HG02885 (cell line): ENCODE measurements around the gene CECR2.
"Not testable (repeated sequence)": the region's sequence is repeated elsewhere in the genome, so short reads cannot be mapped to it uniquely, and the experiment has no call there.

Experiments
- ATAC-seq: cut with Tn5 transposase; IDR thresholded peaks from one replicate; pipeline ENCODE4 v1.9.1; 2021; ENCODE audit warnings: mild to moderate bottlenecking; ENCODE audit not compliant: unreplicated experiment, poor library complexity

Gene CECR2

GRCh38 chr22:17559188-17559587, 189.9 kb downstream of the CECR2 start:
- ATAC-seq: no peak

GRCh38 chr22:17562906-17563870, 193.9 kb downstream of the CECR2 start, which contains the start of gene SLC25A18:
SLC25A18 (plus strand) TSS chr22:17563498; CDS start chr22:17579945, 16,447 bp downstream.
- no peak for ATAC-seq

GRCh38 chr22:17563936-17564391, 194.7 kb downstream of the CECR2 start:
- ATAC-seq: no peak

GRCh38 chr22:17566016-17566687, 196.9 kb downstream of the CECR2 start:
- ATAC-seq: not testable (repeated sequence)

GRCh38 chr22:17566776-17567175, 197.5 kb downstream of the CECR2 start:
- ATAC-seq: no peak

DNA sequence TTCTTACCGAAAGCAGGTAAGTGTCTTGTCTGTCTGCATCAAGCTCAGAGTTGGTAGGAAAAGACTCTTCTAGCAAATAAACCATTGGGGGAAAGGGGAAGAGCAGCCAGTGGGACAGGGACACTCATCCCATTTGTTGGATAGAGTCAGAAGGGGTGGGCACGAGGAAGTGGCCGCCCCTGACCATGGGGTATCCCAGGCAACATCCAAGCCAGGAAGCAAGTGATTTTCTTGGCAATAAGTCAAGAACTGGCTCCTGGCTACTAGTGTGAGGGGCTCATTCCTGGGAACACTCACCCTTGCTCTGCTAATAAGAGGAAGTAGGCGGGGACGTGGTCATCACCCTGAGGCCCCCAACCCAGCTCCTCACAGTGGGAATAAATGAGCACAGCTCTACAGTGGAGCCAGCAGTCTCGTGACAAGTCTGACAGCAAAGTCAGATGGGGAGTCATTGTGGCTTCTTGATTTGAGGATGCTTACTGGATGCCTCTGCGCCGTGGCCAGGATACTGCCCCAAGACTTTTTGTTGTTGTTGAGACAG, 200.8 kb downstream of the CECR2 start:
- ATAC-seq: no peak

DNA sequence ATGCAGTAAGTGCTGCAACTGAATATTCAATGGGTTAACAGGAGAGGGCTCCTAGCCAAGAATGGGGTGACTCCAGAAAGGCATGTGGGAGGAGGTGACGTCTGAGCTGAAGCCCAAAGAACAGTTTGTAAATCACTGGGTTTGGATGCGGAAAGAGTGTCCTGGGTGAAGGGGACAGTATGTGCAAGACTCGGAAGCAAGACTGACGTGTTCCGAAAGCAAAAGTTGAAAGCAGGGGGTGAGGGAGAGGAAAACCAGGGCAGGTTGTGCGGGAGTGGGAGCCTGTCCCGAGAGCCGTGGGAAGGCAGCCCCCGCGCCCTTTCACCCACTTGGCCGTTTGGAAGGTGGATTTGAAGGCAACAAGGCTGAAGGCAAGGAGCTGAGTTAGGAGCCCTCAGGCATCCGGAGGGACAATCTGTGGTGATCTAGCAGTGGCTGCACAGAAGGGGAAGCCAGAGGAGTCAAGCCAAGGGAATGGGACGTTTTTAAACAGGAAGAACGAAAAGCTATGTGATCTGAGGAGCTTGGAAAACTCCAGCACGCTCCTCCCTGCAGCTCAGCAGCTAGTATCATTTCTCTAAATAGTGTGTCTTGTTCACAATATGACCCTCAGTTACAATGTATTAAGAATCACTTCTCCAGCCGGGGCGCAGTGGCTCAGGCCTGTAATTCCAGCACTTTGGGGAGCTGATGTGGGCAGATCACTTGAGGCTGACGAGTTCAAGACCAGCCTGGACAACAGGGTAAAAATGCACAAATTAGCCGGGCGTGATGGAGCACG, 201.8 kb downstream of the CECR2 start:
- no peak for ATAC-seq

GRCh38 chr22:17575151-17575550, 205.9 kb downstream of the CECR2 start:
- no peak for ATAC-seq

DNA sequence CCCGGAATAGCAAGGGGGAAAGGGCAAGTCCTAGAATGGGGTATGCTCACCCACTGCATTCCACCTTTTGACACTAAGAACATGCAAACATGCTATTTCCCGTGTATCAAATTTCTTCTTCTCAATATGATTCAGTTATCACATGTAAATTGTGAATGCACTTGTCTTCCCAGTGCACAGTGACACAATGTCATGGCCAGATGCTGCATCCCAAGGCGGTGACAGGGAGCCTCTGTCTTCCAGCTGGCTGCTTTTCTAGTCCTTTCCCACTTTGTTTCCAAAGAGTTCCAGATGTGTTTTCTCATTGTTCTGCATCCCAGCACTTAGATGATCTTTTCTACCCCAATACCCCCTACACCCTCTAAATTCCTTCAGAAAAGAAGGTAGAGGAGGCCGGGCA, 206.4 kb downstream of the CECR2 start:
- ATAC-seq: no peak

DNA sequence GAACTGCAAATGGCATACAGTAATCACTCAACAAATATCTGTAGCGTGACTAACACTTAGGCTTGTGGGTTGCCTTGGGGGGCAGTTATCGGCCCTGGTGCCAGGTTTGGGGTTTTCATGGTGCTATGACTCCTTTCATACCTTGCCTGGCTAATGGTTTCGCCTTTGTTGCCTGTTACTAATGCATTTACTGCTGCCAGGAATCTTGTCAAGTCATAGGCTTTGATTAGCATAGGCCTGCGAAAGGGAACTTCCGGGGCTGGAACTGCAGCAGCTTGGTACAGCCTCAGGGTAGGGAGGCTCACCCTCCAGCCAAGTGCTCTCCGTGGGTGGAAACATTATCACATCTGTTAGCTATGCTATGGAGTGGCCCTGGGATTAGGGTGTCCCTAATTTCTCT, 207.2 kb downstream of the CECR2 start:
- ATAC-seq: no peak

GRCh38 chr22:17578136-17578754, 209.0 kb downstream of the CECR2 start:
- ATAC-seq: no peak

DNA sequence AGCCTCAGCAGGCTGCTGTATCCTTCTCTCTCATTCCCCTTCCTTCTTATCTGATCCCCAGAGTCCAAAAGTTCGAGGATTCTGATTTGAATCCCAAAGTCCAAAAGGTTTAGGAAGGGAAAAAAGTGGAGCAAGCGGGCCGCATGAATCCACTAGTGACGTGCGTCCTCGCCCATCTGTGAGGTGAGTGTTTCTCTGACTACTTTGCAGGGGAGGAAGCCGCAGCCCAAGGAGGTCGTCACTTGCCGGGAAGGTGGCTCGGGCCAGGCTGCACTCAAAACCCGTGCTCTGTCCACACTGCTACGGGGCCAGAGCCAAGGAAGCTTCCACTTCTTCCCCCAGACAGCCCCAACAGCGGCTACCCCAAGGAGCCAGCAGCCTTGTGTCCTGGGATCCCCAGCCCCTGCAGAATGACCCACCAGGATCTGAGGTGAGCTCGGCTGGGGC, 210.3 kb downstream of the CECR2 start:
- no peak for ATAC-seq

- no peak for ATAC-seq
These were observed 211.3 kb downstream of the CECR2 start for GRCh38 chr22:17580441-17581031.

DNA sequence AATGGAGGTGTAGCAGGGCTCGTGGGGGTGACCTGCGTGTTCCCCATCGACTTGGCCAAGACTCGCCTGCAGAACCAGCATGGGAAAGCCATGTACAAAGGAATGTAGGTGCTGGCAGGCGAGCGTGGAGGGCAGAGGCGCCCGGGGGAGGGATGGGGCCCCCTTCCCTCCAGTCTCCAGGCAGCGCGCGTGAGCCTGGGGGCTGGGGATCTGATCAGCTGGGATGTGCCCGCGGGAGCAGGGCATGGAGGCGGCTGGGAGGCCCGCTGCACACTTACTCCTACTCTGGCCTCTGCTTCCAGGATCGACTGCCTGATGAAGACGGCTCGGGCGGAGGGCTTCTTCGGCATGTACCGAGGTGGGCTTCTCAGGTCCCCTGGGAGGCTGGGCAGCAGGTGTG, 211.8 kb downstream of the CECR2 start:
- ATAC-seq: no peak

DNA sequence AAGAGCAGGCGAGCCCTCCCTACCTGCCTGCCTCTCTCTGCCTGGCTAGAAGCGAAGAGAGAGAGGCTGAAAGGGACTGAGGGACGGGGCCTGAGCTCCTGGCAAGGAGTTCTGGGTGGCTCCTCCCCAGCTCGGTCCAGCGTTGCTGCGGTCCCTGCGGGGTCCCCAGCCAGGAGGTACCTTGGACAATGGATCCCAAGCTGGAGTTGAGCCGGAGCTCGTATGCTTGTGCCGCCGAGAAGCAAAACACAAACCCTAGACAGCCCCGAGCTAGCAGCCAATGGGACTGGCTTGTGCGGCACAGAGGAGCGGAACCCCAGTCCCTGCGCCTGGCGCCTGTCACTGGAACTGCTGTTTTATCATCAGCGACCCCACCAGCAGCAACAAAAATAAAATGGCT, 212.4 kb downstream of the CECR2 start:
- no peak for ATAC-seq

- ATAC-seq: no peak
These were observed 213.9 kb downstream of the CECR2 start for GRCh38 chr22:17583151-17583550.

DNA sequence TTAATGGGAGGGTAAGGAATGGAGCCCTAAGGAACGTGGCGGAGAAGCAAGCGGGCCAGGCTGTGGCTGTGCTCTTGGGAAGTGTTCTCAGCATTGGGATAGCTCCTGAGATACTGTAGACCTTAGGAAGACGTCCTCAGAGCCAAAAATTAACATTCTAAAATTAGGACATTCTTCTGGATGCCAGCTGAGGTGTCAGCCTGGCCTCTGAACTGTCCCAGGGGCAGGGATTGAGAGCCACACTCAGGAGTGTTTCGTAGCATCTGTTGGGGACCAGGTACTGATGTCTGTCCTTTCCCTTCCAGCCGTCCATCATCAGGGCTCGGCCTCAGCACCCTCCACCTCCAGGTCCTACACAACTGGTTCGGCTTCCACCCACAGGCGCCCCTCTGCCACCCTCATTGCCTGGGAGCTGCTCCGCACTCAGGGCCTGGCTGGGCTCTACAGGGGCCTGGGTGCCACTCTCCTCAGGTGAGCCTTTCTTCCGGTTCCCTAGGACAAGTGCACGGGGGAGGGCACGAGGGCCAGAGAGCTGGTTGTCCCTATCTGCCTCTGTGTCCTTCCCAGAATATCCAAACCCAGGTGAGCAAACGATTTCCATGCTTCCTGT, 217.7 kb downstream of the CECR2 start:
- no peak for ATAC-seq

GRCh38 chr22:17587629-17588028, 218.4 kb downstream of the CECR2 start:
- no peak for ATAC-seq

- ATAC-seq: no peak
These were observed 219.3 kb downstream of the CECR2 start for GRCh38 chr22:17588606-17589005.
